ENCODE data around the gene GRM8.

Gene GRM8

DNA sequence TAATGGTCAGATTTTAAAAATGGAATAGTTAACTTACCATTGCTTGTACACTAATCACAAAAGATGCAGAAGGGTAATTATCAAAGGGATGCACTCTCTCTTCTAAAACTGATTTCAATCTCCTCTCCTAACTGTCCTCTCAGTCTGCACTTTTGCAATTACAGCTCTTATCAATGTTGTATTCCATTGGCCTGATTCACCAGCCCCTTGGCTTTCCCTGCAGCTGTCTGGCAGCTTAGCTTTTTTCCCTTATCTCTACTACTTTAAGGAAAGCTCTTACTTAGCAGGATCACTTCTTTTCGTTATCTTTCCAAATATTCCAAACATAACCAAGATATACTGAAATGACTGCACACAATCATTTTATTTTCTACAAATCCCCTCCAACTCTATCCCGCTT is 448.8 kb downstream of the GRM8 start:
- DNase-seq: no peak

DNA sequence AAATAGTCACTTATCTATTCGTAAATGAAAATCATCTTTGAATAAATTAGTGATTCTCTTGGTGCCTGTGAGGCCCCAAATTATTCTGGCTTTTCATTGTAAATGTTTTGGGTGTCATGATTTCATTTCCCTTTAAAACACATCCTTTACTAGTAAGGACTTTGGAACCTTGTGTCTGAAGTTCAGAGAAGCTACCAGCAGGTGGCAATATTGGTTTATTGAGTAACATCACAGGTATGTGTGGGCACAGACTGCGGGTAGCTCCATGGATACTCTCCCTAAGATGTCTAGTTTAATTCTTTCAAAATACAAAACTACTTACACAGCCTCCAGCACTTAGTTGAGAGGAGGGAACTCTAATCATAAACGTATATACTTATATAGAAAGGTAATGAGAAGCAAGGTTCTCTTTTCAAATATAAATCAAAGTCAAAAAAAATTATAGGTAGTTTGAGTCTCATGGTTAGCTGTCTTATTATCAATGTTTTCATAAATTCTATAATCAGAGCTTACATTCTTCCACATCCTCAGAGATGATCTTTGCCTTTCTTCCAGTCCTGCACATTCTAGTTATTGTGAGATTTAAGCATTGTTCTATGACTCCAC is 449.6 kb downstream of the GRM8 start:
- DNase-seq: no peak

DNA sequence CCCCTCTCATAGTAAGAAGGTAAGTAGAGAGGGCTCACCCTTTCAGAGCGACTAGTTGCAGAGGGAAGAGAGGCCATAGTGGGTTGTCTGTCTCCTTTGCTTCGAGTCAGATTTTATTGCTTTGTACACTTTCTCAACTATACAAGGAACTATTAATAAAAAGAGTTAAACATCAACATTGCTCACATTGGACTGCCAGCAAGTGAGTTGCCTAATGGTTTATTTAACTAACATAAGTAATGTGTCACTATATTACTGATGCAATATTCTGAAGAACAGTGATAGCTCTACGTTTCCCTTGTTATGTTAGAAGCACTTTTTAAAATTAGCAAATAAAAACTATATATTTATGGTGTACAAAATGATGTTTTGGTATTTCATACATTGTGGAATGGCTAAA is 451.0 kb downstream of the GRM8 start:
- no peak for DNase-seq

DNA sequence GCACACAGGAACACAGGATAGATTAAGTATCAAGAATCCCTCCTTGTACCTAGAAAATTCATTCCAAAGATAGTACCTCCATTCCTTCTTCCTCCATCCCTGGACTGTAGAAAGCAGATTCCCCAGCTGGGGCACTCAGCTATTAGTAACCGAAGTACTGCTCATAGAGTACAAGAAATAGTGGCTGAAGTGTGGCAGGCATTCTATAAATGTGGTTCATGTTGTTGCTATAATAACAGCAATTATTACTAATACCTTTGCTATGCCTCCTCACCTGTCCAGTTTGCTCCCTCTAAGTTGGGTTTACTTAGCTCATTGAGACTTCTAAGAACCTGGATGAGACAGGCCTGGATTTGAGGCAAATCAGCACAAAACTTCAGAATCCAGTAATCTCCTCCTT is 453.2 kb downstream of the GRM8 start:
- no peak for DNase-seq

DNA sequence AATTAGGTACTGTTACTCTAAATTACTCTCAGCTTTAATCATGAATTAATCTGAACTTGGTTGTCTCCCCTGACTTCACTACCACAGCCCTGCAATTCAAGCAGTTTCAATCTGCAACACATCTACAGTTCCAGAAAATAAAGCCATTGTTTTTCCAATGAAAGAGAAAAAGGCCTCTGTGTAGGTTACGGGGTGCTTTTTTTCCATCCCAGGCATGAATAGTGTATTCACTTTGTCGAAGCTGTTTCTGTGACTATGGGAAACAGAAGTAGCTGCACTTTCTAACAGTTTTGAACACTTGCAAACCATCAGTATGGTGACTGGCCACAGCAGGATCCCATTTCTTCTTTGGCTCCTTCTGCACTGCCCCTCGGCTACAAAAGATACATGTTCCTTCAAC is 460.2 kb downstream of the GRM8 start:
- DNase-seq: no peak

DNA sequence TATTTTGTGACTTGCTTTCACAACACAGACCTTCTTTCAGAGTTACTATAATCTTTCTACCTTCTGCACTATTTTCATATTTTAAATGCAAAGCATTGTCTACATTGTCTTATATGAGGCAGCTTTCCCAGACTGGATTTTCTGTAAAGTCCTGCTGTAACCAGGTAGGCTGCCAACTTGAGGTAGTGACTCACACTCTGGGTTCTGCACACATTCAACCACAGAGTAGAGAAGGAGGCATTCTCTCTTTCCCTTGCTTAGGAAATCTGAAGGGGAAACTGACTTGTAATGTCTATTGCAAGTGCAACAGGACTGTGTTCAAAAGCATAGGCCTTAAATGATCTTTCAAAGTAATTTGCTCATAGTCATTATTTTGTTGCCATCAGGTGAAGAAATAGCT is 461.4 kb downstream of the GRM8 start:
- DNase-seq: no peak

DNA sequence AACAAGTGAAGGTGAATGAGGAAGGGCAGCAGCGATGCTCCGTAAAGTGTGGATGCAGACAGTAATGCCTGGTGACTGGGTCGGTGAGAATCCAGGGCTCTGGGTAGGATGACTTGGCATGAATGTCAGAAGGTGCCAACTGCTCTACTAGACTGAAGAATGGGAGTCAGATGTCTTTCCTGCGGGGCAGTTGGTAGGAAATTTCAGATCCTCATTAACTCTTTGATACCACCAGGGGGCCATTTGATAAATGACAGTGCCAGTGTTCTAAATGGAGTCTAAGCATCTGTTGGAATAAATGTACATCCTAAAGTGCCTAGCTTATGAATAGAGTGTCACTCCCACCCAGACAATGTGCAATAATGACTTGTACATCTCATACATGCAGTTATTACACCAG is 462.0 kb downstream of the GRM8 start:
- no peak for DNase-seq

DNA sequence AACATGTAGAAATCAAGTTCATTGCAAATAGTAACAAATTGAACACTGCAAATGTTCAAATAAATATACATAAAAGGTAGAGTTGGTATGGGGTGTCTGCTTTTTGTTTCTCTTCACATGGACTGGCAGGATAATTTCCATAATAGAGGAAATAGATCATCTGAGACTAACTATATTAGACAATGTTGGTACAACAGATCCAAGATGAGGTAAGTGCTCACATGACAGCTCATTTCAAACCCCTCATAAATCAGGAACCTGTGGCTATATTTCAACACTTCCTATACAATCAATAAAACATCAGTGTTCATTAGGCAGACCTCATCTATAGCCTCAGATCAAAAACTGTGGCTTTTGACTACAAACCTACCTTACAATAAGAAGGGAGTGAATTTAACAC is 469.1 kb downstream of the GRM8 start:
- DNase-seq: no peak

DNA sequence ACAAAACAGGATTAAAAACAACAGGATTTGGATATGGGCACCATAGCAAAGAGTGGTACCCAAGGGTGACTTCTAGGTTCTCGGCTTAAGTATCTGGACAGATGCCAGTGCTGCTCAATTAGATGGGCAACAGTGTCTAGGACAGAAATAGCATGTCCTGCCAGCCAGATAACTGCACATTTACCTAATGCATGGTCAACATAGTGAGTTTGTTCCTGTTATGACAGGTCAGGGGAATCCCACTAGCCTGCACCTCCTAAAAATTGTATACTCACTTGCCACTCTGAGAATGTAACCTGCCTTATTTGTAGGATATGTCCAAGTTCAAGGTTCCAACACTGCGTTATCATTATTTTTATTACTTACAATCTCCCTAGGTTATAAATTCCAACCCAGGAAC is 471.7 kb downstream of the GRM8 start:
- no peak for DNase-seq

DNA sequence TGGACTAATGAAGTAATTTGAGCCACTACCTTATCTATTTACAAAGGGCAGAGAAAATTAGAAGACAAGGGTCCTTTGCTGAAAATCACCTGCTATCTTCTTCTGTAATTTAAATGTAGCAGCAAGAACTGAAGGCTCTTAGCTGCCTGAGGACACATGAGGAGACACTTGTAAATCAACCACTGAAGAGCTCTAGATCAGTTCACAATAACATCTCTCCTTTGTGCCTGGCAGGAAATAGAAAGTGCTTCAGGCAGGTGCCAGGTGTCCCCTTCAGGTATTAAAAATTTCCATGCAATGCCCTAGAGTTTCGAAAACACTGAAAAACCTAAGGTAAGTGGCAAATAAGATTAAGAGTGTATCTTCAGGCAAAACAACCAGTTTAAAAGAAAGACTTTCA is 474.6 kb downstream of the GRM8 start:
- DNase-seq: no peak

DNA sequence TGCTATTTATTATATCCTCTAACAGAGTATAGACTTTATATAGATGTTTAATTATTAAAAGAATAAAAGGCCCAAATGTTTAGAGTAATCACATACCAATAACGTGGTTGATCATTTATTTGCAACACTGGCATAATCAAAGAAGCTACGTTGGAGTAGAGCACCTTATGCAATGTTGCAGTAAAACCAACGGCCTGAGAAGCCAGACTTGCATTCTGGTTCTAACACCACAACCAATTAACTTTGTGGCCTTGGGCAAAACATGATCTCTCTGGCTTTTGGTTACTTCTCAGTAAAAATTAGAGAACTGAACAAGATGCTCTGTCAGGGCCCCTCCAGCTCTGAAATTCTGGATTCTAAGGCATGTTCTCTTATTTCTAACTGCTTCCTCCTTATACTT is 476.2 kb downstream of the GRM8 start:
- DNase-seq: no peak

DNA sequence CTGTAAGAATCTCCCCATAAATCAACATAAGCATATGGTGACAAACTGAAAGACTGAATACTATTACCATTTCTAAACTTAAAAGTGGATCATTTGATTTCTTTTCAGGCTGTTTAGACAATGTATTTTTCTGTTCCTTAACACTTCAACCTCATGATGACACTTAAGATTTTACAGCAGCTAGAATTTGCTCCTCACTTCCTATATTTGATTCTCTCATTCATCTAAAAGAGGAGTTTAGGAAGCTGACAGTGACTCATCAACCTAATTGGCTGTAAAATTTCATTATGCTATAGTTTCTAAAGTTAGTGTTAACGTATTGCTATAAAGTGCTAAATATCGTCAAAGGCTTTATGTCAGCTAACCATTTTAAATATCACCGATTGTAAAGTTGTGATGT is 478.7 kb downstream of the GRM8 start:
- DNase-seq: no peak

DNA sequence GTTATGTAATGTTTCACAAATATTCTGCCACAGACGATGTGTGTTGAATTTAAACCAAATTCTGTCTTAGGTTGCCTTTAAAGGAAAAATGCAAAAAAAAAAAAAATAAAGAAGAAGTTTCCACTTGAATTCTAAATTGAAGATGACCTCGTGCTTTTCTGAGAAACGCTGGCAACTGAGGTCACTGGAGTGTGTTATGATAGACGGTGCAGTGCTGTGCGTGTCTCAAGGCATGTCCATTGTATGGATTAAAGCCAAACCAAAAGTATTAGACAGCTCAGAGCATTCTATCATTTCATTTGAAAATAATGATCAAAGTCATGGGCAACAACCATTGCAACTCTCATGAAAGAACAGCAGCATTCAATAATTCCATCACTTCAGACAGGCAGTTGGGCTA is 483.9 kb downstream of the GRM8 start:
- no peak for DNase-seq

DNA sequence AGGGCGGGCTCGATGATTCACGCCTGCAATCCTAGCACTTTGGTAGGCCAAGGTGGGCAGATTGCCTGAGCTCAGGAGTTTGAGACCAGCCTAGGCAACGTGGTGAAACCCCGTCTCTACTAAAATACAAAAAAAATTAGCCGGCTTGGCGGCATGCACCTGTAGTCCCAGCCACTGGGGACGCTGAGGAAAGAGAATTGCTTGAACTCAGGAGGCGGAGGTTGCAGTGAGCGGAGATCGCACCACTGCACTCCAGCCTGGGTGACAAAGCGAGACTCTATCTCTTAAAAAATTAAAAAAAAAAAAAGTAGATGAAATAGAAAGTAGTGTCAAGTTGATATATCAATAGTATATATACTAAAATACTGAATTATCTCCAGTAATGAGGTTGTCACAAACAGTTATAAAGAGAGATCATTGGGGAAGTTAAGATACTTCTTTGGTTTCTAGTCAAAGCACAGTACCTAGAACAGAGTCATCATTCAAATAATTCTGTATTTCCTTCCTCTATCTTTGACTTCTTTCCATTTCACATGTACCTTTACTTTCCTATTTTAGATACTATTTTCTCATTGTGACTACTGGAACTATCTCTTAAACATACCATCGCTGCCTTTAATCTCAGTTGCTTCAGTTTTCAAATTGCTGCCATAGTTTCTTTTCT is 491.7 kb downstream of the GRM8 start:
- DNase-seq: no peak

DNA sequence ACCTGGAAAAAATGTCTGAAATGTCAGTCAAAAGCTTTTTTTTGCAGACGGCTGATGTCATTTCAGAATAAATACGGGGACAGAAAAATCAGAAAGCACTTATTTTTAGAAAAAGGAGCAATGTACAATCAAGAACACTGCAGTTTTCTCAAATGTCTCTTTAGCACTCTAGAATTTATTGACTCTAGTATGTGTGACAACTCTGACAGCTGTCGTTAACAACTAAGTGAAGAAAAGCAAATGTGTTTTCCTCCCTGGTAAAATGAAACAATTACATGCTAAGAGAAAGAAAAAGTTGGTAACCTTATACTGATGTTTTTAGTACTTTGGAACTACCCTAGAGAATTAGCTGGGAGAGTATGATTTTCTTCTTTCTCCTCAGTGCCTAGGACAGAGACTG is 497.4 kb downstream of the GRM8 start:
- no peak for DNase-seq

DNA sequence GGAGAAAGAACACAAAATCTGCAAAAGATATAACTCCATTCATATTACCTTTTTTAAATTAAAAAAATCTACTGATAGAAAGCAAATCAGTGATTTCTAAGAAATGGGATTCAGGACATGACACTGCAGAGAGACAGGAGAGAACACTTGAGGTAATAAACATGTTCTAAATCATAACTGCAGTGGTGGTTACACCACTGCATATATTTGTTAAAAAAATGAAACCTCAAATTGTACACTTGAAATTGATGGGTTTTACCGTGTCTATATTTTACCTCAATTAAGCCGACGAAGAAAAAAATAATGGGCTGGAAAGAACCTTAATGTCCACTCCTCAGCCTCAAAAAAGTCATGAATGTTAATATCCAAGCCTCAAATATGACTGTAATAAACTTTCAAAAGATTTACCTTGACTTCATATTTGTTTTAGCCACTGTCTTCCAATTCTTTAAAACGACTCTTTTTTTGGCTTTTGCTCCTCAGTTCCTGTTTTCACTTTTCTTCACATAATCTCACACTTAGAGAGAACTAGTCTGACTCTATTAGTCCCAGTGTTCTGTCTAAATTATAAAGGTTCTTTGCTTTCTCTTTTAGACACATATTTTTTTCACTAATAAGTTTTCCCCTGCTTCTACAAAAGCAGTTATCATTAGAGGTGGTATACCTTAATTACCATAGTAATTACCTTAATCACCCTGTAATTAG is 502.4 kb downstream of the GRM8 start:
- DNase-seq: no peak

DNA sequence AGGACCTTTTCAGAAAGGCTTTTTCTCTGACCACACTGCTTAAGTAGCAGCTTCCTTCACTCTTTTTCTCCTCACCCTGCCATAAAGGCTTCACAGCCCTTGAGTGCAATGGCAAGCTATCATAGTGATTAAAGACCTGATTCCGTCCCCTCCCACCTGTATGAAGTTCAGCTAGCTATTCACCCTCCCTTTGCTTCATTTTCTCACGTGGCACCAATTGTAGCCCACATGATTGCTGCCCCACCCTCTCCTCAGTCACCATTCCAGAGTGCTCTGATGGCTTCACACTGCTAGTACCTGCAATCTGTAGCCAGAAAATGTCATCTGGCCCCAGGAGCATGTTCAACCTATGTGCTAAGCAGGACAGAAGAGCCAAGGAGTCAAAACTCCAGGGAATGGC is 523.8 kb downstream of the GRM8 start:
- DNase-seq: no peak

DNA sequence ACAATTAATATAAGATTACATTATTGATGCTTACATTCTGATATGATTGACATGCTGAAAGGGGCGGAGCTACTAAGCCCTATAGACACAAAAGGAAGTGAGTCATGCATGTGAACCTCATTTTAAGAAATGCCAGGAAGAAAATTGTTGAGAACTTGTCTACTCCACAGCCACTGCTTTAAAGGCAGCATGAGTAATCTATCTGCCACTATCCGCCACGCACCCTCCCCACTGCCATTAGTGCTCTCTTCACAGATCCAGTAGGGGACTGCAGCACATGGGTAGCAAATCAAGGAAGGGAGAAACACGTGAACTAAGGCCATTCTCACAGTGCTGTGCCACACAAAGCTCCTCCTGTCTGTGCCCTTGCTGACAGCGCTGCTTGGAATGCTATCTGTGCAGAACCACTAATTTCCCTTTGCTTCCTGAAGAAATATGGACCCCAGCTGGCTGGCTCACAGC is 524.8 kb downstream of the GRM8 start:
- no peak for DNase-seq

DNA sequence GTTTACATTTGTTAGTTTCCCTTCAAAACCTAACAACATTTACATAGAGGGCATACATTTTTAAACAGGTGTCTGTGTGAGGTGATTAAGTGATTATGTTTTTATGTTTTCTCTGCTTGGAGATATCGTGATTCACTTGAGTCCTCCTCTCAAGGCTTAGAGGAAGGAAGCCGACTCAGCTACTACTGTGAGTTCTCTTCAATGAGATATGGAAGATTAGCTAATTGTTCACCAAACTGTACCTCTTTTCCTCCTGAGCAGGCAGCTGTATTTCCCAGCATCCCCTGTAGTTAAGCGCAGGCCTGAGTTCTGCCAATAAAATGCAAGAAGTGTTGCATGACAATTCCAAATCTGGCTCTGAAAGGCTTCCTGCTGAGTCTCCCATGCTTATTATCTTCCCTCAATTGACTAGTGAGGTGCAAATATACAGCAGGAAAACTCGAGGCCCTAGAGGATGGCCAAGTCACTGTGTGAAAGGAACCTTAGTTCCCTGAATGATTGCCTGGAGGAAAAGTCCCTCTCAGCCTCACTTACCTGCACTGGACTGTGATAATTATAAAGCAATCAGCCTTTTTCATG is 528.7 kb downstream of the GRM8 start:
- DNase-seq: no peak

DNA sequence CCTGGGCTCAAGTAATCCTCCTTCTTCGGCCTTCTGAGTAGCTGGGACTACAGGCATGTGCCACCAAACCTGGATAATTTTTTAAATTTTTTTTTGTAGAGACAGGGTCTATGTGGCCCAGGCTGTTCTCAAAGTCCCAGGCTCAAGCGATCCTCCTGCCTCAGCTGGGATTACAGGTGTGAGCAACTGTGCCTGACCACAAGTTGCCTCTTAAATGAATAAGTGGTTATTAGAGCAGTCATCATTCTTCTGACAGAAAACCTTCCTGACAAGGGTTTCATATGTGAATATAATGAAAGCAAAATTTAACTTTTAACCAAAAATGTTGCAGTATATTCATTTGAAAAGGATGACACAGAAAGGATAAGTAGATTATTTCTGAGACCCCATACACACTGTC is 532.5 kb downstream of the GRM8 start:
- DNase-seq: no peak

DNA sequence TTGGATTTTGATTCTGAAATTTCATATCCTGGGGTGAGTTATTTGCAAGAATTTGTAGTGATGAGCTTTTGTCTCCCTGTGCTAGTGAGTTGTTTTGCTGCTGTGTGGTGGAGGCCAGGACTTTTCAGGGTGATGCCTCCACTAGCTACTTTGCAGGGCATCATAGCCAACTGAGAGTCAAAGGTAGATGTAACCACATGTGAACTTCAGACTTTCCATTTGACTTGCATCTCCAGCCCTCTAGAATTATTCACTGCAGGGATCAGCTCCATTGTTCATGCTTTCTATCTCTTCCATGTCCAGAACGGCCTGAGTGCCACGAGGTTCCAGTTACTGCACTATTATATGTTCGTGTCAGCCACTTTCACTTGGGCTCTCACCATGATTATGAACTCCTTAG is 534.3 kb downstream of the GRM8 start:
- no peak for DNase-seq

DNA sequence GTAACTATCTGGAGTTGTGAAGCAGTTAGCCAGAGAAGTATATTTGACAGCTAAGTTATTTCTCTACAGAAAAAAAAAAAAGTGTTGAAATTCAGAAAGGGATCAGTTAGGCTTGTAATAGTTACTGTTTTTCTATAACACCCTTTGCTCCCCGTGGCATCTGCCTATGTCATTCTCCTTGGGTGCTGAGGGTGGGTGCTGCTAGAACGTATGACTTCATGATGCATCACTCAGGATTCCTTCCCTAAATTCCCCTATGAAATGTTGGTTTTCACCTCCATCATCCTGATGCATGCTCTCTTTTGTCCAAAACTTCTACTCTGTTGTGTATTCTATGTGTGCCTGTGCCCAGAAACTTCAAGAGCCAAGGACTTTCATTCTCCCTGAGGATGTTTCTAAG is 536.4 kb downstream of the GRM8 start:
- no peak for DNase-seq

DNA sequence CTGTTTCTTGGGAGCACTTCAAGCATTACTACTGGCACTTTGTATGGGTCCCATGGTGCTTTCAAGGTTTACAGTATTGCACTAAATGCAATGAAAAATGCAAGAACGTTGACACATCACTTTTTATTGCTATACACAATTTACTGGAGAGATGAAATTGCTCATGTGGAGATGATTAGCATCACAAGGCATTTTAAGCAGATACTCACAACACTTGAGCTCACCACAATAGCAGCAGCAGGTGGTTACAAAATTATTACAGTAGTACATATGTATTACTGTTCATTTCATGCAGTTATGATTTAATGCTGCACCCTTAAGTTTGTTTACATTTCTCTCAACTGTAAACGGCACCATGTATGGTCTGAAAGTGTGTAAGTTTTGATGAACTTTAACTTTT is 537.7 kb downstream of the GRM8 start:
- DNase-seq: no peak
